Measurements from ENCODE around the gene AOC3. TPM values are rescaled to one million over a fixed set of nuclear protein-coding genes. Genes with fewer than 3 reads are reported as not detected.

AOC3 gene
- total and polyA plus RNA-seq, 2 of the 8 experiments (the other 6 are each of a cell fraction or from before 2014, with no cell fraction given): 2.5 to 2.7 TPM

DNA sequence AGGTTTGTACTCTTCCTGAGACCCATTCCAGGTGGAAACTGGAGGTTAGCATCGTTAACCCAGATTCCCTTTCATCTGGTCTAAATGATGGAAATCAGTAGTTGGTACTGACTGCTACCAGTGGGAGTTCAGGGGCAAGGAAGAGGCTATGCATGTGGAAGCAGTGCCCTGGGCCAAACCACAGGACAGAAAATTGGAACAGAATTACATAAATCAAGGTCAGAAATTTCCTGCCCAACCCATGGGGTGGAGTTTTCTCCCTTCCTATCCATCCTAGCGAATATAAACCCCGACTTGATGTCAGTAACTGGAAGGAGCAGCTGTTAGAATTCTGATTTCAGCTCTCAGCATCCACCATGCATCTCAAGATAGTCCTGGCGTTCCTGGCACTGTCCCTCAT lies 6.7 kb upstream of the AOC3 start, which contains the start of gene AOC2:
AOC2 (plus strand) TSS at position 310 of the 400 bp plus-strand sequence; CDS start at position 357, 47 bp downstream.
- Histone ChIP-seq H2AK5ac (ENCODE audit: low read depth, low read length) (no peak within 1 kb of the TSS), H3K79me1 (ENCODE audit: low read depth, low read length) (no peaks in the 10 kb centered on the region), H4K20me1 (replicated peaks in 1 of 2; ENCODE audit: control insufficient read depth in 1 of 2, insufficient read depth in 2 of 2, low read length in 2 of 2) (peaks cover 11 to 19% of the 10 kb centered on the region in 2 experiments), H4K5ac (ENCODE audit: insufficient read length, low read depth, low read length) (no peak within 1 kb of the TSS), H3K27ac (ENCODE audit: low read depth, low read length) (no peak within 1 kb of the TSS), H3K18ac (ENCODE audit: extremely low read depth, low read length) (no peak within 1 kb of the TSS), H2BK12ac (ENCODE audit: low read depth, low read length) (no peak within 1 kb of the TSS), H3K4ac (replicated peaks; ENCODE audit: insufficient read length, low read depth, low read length) (no peak within 1 kb of the TSS), H3K4me3 (ENCODE audit: extremely low read depth in 1 of 4, insufficient read depth in 2 of 4, low read depth in 3 of 4, low read length in 4 of 4) (no peak within 1 kb of the TSS), H3K9me3 (ENCODE audit: insufficient read depth in 2 of 2, low read depth in 1 of 2, low read length in 1 of 2) (no peaks in the 10 kb centered on the region), H3K4me1 (replicated peaks in 1 of 4; ENCODE audit: control insufficient read depth in 3 of 4, insufficient read depth in 4 of 4, low read length in 3 of 4) (no peaks in the 10 kb centered on the region; a peak in 1 of 7 replicates), H3K36me3 (ENCODE audit: control insufficient read depth in 2 of 4, insufficient read depth in 4 of 4, low read length in 3 of 4) (peaks cover 26 to 62% (median 43%) of the 10 kb centered on the region in 4 experiments), H3K79me2 (ENCODE audit: control insufficient read depth in 1 of 2, insufficient read depth in 2 of 2, low read length in 2 of 2) (no peaks in the 10 kb centered on the region), H3K27me3 (replicated peaks in 1 of 4; ENCODE audit: control insufficient read depth in 3 of 4, extremely low read depth in 1 of 4, insufficient read depth in 3 of 4, low read length in 3 of 4) (no peaks in the 10 kb centered on the region; a peak in 1 of 7 replicates), H2BK5ac (ENCODE audit: low read depth, low read length) (no peak within 1 kb of the TSS), H2BK20ac (ENCODE audit: low read length) (no peak within 1 kb of the TSS), H3K56ac (replicated peaks; ENCODE audit: insufficient read length, low read depth, low read length) (no peak within 1 kb of the TSS), H3K4me2 (ENCODE audit: insufficient read depth in 1 of 2, low read depth in 2 of 2, low read length in 2 of 2) (no peak within 1 kb of the TSS), H3K9ac (replicated peaks in 1 of 4; ENCODE audit: extremely low read depth in 1 of 4, low read depth in 3 of 4, low read length in 3 of 4) (no peak within 1 kb of the TSS), H3K23ac (ENCODE audit: insufficient read length) (no peak within 1 kb of the TSS), H2BK15ac (ENCODE audit: low read length) (no peak within 1 kb of the TSS), H4K91ac (replicated peaks; ENCODE audit: insufficient read length, low read length) (no peak within 1 kb of the TSS), H3K14ac (ENCODE audit: insufficient read length) (no peak within 1 kb of the TSS), H4K8ac (ENCODE audit: extremely low read depth, insufficient read depth, low read length) (no peak within 1 kb of the TSS; the same call in 1 of the 2 replicates), H3K23me2 (ENCODE audit: low read depth, low read length) (no peaks in the 10 kb centered on the region), H2AFZ (ENCODE audit: low read length) (no peak within 1 kb of the TSS), H2BK120ac (replicated peaks; ENCODE audit: low read depth, low read length) (no peak within 1 kb of the TSS)
- no peak for FAIRE-seq
- 93% methylated on average over 4 of the region's 4 CpGs; no CpG with 5 or more reads in 1 of the 2 experiments for WGBS, 2 experiments (ENCODE audit: extremely low coverage in 1 of 2, insufficient coverage in 1 of 2, insufficient read length in 1 of 2, insufficient replicate concordance in 2 of 2, low coverage in 1 of 2, low lambda C conversion rate in 2 of 2, missing lambda C conversion rate in 1 of 2)
- CTCF ChIA-PET (ENCODE audit: partially characterized antibody): interaction anchor here (0.6 to 8.9 kb wide), 22 partner anchors 8 to 155 kb away, joined by 3 to 141 read pairs (median 6); partner anchors contain the start of genes BECN1, PSME3 and RUNDC1
- no peak for DNase-seq (ENCODE audit: low read depth in 1 of 2, low spot score in 2 of 2)
- POLR2A ChIA-PET (ENCODE audit: partially characterized antibody): interaction anchor here (0.9 to 10.4 kb wide), 13 partner anchors 8 to 154 kb away, joined by 3 to 111 read pairs (median 7); partner anchors contain the start of genes AARSD1, BECN1, PSME3 and RPL27
- TF ChIP-seq JUND (IDR thresholded peaks at IDR 0.05; ENCODE audit: low read length) (no peak), TBP (IDR thresholded peaks at IDR 0.05; ENCODE audit: low read depth, low read length) (no peak), KDM1A (IDR thresholded peaks at IDR 0.05; ENCODE audit: borderline replicate concordance, low read length) (no peak), FOSL1 (IDR thresholded peaks at IDR 0.05; ENCODE audit: insufficient read depth, low read depth, low read length) (no peak), CBX5 (IDR thresholded peaks at IDR 0.05; ENCODE audit: low read depth, low read length) (no peak), MAFK (IDR thresholded peaks at IDR 0.05; ENCODE audit: low read depth, low read length) (no peak), TAF1 (IDR thresholded peaks at IDR 0.05; ENCODE audit: low read depth, low read length) (no peak), HDAC6 (IDR thresholded peaks at IDR 0.05; ENCODE audit: low read depth, low read length) (no peak)

All from H1 (cell line).